CD4-positive, alpha-beta T cell treated with Interleukin-21 for 1 hour (primary cell): ENCODE data around the gene OR6P1.

Experiments
- DNase-seq: peaks from one replicate; pipeline ENCODE4 v3.0.0-alpha.2; 2020

Gene OR6P1, protein sequence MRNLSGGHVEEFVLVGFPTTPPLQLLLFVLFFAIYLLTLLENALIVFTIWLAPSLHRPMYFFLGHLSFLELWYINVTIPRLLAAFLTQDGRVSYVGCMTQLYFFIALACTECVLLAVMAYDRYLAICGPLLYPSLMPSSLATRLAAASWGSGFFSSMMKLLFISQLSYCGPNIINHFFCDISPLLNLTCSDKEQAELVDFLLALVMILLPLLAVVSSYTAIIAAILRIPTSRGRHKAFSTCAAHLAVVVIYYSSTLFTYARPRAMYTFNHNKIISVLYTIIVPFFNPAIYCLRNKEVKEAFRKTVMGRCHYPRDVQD

GRCh38 chr1:158570480-158570879, at the start of gene OR6P1:
OR6P1 (minus strand) TSS chr1:158570580; CDS start chr1:158563604, 6,976 bp downstream.
- no peak for DNase-seq

- no peak for DNase-seq
Measured at GRCh38 chr1:158613764-158614163, 43.4 kb upstream of the OR6P1 start.

DNA sequence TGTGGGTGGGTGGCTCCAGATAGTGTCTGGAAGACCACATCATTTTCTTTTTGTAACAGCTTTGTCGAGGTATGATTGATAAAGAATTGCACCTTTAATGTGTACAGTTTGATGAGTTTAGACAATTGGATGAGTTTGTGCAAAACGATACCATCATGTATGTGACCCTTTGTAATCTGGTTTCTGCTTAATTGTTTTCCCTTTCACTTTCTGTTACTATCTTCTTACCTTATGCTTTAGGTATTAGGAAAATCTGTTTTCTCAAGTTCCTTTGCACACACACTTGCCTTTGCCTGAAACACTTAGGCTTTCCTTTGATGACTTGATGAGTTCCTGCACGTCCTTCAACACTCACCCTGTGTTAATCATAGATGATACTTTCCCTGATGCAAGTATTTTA, 41.5 kb upstream of the OR6P1 start:
- DNase-seq = no peak

DNA sequence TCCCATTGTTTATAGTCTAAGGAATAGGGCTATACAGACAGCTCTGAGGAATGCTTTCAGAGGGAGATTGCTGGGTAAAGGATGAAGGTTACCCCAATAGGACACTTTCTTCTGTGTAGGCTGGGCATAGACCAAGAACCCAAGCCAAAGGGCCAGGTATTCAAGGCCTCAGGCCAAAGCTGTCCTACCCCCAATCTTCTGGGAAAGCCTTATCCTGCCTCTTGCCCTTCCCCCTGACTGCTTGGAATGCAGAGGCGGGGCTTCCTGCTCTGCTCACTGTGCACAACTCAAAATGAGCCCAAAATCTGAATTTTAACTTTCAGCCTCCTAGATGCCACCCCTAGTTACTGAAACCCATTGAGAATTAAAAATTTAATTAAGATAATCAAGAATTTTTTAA, 36.9 kb upstream of the OR6P1 start:
- no peak for DNase-seq

DNA sequence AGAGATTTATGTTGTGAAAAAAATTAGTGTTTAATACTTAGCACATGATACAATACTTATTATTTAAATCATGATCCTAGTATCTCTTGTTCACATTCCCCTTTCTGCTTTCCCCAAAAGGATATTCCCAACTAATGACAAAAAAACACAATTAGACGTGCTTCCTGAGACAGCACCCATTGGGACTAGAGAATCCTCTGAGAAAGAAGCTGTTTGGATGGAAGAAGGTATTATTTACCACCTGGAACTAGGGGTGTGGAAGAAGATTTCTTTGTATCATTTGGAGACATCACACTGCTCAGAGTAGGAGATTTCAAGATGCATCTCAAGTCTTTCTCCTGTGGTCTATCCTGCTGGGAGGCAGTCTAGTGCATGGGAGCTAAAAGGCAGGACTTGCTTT, 34.6 kb upstream of the OR6P1 start, which contains the start of gene OR10Z1:
Gene OR10Z1 (plus strand): TSS at position 301 of the 400 bp plus-strand sequence. CDS start 1,171 bp downstream, outside the sequence.
- no peak for DNase-seq

GRCh38 chr1:158600735-158601134, 30.4 kb upstream of the OR6P1 start:
- DNase-seq = no peak

GRCh38 chr1:158586942-158587341, 16.6 kb upstream of the OR6P1 start:
- DNase-seq = no peak

GRCh38 chr1:158583962-158584361, 13.6 kb upstream of the OR6P1 start:
- no peak for DNase-seq

- DNase-seq = no peak
Measured at GRCh38 chr1:158579733-158580132, 9.4 kb upstream of the OR6P1 start, which contains the start of gene OR10X1. OR10X1 (minus strand) TSS chr1:158579899; CDS start chr1:158579899, 0 bp downstream.

DNA sequence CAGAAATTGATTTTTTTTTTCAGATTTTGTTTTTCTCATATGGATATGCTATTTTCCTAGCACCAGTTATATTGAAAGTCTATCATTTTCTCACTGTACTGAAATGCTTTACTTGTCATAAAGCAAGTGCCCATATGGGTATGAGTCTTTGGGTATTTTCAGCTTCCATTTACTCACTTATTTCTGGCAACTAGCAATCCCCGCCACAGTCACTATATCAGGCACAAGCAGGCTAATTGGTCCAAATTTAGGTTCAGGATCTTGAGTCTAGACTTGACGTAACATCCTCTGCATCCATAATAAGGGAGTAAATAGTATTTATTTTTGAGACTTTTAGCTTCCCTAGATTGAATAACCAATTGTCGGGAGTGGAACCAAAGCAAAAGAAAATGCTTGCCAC, 7.2 kb upstream of the OR6P1 start:
- DNase-seq = no peak

DNA sequence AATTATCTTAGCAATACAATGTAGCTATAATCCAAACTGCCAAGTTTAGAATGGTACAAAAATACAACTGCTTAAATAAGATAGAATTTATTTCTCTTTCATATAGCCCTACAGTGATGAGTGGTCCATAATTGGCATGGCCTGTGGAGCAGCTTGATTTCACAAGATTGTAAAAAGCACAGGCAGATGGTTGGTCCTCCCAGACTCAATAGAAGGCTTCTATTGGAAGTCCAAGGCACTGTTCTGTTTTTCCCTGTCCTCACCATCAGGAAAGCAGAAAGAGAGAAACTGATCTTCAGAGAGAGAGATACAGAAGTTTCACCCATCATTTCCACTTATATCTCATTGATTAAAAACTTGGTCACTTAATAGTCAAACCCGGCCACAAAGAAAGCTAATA, 1.8 kb upstream of the OR6P1 start:
- no peak for DNase-seq

- no peak for DNase-seq
Measured at GRCh38 chr1:158564608-158565007, 5.8 kb downstream of the OR6P1 start.

DNA sequence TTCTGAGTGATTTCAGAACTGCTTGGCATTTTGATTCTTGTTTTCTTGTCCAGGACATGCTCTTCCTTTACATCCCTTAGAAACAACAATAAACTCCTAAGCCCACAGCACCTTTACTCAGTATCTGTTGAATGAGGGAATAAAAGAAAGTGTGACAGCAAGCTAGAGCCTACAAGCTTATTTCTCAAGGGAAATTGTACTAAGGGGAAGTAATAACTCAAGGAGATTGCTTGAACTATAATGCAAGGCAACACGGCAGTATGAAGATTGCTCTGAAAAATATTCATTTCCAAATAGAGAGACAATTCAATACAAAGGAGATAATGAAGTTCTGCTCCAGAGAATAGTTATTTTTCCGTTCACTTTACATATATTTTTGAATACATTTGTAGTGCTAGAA, 6.5 kb downstream of the OR6P1 start:
- no peak for DNase-seq

GRCh38 chr1:158559696-158560095, 10.7 kb downstream of the OR6P1 start:
- DNase-seq = no peak

DNA sequence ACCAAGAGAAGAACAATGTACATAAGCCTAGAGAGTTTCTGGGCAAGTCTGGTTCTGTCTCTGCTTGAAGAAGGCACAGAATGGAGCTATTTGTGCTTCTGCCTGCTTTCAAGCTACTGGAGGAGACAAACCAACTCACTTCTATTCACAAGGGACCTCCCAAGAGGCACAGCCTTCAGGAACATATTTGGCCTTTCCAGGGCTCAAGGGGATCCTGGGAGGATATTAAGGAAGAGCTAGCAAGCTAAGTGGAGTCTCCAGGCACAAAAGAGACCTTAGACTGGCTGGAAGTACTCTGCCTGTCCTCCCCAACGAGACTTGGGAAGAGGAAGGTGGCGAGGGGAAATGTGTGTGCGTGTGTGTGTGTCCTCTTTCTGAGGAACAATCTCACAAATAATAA, 16.0 kb downstream of the OR6P1 start, which contains the start of gene OR6Y1:
Gene OR6Y1 (minus strand): TSS at position 54 of the 400 bp plus-strand sequence. CDS start 6,300 bp downstream, outside the sequence.
- no peak for DNase-seq

GRCh38 chr1:158552296-158552695, 18.1 kb downstream of the OR6P1 start:
- DNase-seq = no peak

GRCh38 chr1:158547533-158547932, 22.8 kb downstream of the OR6P1 start:
- no peak for DNase-seq

DNA sequence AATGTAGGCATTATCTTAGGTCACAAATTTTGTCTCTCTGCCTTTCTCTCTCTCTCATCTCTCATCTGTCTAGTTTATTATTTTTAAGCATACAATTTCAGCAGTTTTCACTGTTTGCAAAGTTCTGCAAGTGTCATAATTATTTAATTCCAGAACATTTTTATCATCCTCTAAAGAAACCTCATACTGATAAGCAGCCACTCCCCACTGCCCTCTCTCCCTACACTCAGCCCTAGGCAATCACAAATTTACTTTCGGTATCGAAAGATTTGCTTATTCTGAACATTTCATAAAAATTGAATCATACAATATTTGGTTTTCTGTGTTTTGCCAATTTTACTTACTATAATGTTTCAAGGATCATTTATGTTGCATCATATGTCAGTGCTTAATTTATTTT, 32.8 kb downstream of the OR6P1 start:
- DNase-seq = no peak

DNA sequence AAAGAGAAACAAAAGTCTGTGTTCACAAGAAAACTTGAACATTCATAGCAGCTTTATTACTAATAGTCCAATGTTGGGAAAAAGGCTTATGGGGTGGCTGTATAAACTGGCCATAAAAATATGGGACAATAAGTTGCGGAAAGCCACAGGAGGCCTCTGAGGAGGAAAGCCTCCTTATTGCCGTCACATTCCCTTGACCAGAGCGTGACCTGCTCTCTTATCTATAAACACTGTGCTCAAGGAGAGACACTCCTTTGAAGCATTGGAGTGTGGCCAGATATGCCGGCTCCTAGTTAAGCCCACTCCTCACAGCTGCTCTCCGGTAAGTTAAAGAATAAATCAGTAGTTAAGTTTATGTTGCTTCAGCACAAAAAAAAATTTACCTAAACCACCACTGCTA, 35.9 kb downstream of the OR6P1 start:
- no peak for DNase-seq

DNA sequence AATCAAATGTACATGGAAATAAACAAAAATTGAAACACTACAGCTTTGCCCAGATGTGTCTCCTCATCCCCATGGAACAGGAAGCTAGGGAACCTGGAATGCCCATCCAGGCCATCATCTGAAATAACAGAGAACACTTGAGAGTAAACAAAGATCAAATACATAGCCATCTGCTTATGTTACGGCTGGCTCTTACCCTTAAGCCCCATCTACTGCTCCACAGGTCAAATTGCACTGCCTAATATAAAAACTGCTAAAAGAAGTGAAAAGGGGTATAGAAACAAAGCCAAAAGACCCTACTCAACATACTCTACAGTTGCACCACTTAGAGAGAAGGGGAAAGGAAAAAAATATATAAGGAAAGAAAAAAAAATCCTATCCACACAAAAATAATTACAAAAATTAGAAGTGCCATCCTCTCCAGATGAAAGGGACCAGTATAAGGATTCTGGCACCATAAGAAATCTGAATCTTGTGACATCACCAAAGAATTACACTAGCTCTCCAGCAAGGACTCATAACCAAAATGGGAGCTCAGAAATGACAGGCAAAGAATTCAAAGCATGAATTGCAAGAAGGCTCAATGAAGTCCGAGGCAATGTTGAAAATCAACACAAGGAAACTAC, 43.1 kb downstream of the OR6P1 start:
- no peak for DNase-seq

- DNase-seq = no peak
Measured at GRCh38 chr1:158521666-158522058, 48.7 kb downstream of the OR6P1 start.

- DNase-seq = no peak
Measured at GRCh38 chr1:158520955-158521665, 49.3 kb downstream of the OR6P1 start.

- DNase-seq = no peak
Measured at GRCh38 chr1:158520021-158520420, 50.4 kb downstream of the OR6P1 start.

DNA sequence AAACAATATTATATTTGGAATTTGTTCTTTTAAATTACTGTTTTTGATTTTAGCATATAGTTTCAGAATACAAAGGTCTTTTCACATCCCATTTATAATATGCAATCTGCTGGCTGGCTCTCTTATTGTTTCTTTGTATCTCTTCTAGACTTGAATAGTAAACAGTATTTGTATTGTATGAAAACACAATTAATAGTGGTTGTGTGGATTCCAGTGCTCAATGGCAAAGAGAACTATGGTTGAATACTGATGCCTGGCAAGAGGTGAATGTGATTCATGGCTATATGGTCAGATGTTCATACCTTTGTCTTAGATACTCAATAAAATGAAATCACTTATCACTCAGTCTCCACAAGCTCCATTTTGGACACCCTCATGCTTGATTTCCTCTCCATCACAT, 53.4 kb downstream of the OR6P1 start:
- DNase-seq = no peak
